Activated CD4-positive, alpha-beta T cell treated with anti-CD3 and anti-CD28 coated beads, Interleukin-2, amount 50 U/mL, for 4 hours (primary cell): ENCODE results near the gene MIPEP.
"Not testable (repeated sequence)": the region's sequence is repeated elsewhere in the genome, so short reads cannot be mapped to it uniquely, and the experiment has no call there.

Experiments used
- DNase-seq, 2 experiments: peaks; one replicate each; pipeline ENCODE4 v3.0.0-alpha.2; 2020

The MIPEP gene

DNA sequence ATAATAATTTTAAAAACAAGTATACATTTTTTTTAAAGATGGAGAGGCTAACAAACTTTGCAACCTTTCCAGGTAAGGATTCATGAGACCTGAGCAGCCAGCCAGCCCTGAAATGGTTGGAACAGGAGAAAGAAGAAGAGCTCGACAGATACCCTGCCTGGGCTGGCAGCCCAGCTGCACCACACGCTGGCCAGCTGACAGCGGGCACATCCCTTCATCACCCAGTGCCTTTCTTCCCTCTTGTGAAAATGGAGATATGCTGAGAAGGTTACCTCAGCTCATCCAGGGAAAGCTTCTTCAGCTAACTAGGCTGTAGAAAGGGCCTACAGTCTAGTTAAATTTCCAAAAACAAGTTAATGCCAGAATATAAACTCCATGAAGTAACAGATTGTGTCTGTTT is 4.8 kb downstream of the MIPEP start:
- DNase-seq = not testable (repeated sequence)

DNA sequence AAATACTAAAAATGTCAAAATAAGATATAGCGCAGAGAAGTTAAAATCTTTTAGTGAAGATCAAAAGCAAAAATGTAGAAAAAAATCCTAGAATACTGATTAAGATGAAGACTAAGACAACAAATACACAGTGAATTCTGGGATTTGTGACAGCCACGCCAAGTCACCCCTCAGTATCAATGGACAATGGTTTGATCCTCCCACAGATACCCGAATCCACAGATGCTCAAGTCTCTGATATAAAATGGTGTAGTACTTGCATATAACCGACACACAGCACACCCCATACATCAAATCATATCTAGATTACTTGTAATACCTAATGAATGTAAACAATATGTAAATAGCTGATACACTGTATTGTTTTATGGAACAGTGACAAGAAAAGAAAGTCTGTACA is 5.9 kb downstream of the MIPEP start:
- DNase-seq = no peak

DNA sequence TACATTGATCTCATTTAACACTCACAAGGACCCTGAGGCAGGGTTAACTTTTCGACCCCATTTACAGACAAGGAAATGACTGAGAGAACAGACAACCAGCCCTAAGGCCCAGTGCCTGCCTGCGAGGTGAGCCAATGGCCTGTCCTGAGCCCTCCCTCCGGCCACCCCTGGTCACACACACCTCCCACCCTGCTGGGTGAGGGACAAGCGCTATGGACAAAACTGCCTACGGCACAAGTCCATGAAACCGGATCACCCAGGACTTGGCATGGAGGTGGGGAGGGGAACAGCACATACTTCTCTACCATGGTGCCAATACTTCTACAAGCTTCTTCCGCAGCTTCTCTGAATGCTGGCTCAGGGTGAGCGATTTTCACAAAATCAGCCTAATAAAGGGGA is 7.8 kb downstream of the MIPEP start:
- not testable (repeated sequence) for DNase-seq

DNA sequence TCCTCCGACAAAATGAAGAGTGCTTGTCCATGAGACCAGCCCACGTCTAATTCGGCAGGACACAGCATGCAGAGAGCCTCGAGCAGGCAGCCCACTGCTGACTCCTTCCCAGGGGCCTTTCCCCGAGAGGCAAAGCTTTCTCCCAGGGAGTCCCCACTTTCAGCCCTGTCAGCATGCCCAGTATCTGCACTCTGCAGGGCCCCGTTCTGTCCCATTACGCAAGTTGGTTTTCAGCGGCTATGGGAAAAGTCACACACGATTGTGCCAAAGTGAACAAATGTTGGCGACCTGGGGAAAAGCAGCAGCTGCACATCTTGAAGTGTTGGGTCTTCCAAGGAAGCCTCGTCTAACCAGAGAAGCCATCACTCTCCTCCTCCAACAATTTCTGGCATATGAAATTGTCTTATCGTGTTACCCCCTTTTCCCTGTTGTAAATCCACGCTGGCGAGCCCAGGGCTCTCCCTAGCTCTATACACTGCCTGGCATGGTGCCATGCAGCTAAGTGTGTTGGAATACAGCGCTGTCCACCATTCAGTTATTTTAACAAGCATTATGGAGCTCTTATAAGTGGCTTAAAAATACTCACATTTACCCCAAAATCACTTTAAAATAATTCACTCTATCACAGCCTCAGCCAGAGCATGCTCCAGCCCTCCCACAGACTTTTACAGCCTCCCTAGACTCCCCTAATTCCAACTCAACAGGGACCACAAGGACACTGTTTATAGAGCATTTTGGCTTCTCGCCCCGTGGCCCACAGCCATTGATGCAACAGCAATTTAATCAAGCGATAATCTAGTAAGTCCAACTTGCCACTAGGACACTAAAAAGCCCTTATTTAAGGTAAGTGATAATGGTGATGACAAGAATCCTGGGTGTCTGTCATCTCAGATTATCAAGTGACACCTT is 8.5 kb downstream of the MIPEP start:
- not testable (repeated sequence) for DNase-seq

DNA sequence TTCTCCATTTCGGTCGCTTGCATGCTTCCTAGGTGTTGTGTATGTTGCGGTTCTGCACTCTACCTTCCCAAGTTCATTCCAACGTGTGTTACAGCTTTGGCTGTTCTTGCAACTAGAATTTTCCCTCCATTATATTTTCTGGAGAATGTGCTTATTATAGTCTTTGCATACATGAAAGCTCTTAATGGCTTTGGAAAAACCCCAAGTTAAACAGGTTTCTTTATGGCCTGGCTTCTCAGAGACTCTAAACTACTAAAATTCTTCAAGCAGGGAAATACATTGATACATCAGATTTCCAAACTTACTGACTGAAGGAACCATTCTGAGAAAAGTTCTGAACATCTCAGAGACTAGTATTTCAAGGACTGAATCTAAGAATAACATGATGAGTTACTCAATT is 11.9 kb downstream of the MIPEP start:
- DNase-seq = no peak

DNA sequence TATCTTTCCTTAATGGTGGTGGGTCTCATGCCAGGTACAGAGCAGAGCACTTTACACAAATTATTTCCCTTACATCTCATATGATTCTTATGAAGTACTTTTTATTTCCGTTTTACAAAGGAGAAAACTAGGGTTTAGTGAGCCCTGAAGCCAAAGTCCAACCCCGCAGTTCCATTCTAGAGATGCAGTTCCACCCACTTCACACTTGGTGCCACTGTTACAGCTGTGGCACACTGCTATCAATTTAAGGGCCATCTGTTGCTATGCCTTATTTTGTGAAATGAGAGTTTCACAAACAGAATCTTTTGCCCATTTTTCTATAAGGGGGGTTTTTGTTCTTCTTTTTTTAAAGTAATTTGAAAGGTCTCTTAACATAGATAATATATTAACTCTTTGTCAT is 12.9 kb downstream of the MIPEP start:
- no peak for DNase-seq

DNA sequence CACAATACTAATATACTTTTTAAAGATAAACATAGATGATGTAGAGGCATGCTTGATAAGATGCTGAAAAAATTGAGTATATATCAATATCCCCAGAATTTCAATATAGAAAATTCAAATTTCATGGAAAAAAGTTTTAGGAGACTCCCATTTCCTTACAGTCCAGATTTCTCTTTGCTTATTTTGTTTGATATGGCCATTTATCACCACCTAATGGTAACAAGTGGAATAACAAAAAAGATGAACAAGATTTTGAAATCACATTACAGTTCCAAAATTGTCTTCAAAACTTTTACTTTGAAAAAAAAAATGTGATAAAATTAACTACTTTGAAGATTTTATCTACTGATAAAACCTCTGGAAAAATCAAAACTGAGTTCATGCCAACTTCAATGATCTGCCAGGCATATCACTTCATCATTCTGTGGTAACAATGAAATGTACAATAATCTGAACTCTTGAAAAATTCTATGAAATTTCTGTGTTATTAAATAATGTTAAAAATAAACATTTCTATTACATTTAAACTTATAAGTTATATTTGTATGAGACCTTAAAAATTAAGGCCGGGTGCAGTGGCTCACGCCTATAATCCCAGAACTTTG is 17.5 kb downstream of the MIPEP start:
- DNase-seq = no peak

DNA sequence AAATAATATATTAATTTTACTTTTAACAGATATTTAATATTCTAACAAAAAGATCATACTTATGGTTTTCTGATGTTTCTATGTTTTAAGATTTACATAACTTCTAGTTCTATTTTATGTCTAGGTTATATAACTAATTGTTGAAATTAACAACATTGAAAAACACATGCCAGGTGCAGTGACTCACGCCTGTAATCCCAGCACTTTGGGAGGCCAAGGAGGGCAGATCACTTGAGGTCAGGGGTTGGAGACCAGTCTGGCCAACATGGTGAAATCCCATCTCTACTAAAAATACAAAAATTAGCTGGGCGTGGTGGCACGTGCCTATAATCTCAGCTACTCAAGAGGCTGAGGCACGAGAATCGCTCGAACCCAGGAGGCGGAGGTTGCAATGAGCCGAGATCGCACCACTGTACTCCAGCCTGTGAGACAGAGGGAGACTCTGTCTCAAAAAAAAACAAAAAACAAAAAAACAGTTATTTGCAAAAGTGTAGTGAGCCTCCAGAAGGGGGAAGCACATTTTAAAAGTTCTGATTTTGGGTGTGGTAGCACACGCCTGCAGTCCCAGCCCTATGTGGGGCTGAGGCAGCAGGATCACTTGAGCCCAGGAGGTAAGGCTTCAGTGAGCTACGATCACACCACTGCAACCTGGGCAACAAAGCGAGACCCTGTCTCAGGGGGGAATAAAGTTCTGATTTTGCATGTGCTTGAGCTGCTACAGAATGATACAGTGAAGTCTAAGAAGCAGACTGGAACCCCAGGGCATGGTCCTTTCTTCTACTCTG is 18.7 kb downstream of the MIPEP start:
- no peak for DNase-seq

DNA sequence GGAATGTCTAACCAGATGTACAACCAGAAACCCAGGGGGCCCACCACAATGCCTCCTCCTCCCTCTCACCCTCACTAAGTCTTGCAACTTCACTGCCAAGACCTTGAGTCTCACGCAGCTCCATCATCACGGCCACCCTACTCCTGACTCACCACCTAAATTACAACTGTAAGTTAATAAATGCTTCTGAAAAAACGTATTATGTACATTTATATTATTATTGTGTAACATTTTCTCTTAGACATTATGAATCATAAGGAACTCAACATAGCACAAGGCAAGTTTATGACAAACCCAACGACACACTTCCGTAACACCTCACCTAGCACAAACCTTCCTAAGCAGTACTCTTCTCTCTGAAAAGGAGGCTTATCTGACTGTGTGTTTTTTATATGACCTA is 20.7 kb downstream of the MIPEP start:
- DNase-seq = no peak

DNA sequence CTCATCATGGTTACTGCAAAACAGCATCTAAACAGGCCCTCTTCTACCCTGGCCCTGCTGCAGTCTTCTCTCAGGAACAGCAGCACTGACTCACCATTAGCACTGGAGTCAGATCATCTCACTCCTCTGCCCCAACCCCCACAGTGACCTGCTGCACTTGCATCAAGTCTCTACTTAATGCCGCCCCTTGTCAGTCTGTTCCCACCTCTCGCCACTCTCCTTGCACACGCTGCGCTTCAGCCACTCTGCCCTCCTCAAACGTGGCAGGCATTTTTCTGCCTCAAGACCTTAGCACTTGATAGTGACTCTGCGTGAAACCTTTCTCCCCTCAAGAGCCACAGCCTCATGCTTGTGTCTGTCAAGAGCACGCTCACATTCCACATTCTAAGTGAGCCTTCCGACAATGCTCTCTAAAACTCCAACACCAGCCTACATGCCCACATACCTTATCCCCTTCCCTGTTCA is 22.1 kb downstream of the MIPEP start:
- no peak for DNase-seq

DNA sequence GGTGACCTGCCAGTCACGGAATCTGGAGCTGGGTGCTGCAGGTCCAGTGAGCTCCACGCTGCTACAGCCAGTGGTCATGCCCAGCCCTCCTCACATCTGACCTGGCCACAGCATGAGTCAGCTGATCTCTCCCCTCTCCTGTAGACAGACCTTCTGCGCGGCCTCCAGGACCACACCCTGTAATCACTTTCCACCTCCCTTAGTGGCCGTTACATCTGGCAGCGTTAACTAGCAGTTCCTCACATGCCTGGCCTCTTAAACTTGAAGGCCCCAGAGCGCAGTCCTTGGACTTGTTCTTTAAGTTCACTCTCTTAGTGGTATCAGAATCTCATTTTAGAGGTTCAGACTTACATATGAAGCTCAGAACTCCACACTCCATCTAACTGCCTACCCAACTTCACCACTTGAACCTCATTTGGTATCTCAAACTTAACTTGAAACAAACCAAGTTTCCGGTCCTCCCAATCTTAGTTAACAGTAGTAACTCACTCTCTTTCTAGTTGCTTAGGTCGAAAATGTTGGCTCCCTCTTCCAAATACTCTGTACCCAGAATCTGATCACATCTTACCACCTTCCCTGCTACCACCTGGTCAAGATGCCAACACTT is 22.7 kb downstream of the MIPEP start:
- no peak for DNase-seq

DNA sequence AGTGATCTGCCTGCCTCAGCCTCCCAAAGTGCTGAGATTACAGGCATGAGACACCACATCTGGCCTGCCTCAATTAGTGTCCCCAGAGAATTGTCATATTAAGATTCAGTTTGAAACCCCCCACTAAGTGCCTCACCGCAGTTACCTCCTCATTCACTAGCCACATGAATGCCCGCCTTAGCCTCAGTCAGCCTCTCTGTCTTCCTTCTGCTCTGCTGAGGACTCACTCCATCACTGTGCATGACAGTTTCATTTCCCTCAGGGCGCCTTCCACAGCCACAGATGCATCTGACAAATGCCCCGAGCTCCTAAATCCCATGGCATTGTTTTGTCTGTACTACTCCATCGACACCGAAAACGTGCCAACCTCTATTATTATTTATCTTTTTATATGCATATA is 23.3 kb downstream of the MIPEP start:
- no peak for DNase-seq

DNA sequence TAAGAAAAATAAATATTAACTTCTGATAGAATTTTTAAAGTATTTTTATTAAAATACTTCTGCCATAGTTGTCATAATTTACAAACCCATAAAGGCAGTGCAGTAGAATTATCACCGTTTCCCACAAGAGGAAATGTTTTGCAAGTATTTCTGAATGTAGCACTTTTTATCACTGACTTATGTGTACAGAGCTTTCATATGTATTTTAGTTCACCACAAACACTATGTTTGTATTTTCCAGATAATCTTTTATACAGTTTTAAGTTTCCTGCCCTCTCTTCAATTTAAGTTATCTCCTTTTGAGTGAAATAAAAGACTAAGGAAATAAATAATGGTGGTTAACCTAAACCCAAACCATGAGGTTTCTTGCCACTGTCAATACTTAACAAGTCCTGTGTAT is 24.2 kb downstream of the MIPEP start:
- DNase-seq = no peak

DNA sequence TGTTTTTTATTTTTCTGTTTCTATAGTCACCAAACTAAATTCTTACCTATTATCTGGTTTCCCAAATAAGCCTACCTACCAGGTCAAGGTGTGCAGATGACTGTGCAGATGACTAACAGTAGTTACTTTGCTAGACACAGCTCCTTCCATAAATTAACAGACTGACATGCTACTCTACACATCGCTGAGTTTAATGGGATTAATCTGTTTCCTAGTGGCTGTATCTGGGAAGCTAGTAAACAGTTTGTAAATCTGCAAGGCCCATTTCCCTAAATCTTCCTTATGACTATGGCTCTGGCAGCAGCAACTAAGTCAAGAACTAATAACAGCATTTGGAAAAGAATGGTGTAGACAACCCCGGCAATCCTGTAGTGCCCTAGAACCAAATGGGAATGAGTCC is 27.9 kb downstream of the MIPEP start:
- DNase-seq = no peak

DNA sequence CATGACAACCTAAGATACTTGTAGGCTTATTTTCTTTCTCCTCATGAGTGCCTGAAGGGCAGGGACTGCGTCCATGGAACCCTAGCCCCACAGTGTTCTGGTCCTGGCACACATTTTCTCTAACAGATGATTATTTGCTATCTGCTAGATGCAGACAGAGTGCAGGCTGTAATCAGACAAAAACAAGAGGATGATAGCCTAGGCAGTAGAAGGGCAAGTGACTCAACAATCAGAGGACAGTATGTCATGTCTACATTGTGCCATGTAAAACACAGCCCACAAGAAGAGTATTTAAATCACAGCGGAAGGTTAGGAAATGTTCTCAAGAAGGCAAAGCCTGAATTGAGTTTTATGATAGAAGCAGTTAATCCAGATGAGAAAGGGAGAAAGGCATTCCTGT is 29.3 kb downstream of the MIPEP start:
- DNase-seq = no peak

DNA sequence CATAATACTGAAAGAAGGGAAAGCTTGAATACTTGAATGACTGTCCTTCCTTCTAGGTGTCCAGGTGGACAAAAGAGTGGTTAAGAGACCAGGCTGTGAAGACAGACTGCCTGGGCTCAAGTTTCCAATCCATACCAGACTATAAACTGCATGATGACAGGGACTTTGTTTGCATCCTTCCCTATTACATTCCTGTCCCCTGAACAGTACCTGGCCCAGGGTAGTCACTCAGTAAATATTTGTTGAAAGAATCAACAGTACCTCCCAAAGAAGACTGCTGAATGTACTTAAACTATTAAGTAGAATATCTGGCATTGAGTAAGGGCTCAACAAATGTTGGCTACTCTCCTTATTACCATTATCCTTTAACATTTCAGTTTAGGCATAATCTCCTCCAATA is 29.7 kb downstream of the MIPEP start:
- DNase-seq = no peak

DNA sequence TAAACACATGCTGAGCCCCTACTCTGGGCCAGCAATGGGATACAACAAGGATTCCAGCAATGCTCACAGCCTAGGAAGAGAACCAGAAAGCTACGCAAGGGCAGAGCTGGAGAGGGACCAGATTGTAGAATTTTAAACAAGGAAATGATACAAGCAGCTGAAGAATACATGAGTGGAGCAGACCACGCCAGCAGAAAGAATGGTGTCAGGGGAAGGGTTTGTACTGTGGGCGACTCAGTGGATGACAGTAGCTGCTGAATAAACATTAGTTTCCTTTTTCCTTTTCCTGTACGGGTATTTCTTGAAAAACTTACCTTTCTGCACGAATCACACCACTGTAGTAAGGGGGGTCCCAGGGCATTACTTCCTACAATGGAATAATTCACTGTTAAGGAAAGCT is 30.7 kb downstream of the MIPEP start:
- DNase-seq = no peak

DNA sequence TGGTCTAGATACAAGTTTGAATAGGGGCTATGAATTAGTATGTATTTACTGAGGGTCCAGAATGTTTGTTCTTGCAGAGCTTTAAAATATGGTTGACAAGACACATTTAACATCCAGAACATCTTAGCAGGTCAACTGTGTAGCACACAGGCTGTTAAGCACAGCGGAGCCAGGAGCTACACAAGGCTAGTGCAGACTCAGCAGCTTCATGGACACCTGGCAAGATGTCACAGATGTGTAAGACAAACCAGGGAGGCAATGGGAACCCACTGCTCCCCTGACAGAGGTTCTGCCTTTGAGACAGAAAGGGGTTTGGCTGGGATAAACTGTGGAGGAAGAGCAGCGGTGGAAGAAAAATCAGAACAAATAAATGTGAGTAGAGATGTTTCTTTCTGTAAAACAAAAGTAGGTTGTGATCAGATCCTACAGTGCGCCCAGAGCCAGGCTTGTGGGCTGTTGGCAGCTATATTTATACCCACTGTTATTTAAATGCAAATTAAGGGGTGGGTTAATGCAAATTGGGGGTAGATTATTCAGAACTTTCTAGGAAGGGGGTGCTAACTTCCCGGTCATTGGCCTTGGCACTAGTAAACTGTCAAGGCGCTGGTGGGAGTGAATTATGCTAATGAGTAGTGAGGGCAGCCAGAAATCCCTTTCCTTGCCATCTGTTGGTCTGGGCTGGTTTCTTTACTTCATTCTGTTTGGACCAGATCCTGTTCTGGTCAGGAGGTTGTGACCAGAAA is 33.0 kb downstream of the MIPEP start:
- DNase-seq = no peak

DNA sequence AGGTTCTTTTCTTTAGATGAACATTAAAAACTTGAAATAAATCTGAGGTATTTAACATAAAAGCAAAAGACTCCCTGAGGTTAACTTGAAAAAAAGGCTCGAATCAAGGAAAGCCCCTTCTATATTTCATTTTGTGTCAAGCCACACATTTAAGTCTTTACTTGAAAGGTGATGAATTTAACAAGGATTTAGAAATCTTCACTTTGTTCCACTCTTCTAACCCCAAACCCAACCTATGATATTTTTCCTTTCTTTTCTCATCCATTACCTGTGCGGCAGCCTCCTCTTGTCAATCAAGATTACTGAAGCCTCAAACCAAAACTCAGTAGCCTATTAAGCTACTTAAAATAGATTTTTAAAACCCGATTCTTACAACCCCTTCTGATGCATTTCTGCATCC is 33.8 kb downstream of the MIPEP start:
- DNase-seq = no peak

DNA sequence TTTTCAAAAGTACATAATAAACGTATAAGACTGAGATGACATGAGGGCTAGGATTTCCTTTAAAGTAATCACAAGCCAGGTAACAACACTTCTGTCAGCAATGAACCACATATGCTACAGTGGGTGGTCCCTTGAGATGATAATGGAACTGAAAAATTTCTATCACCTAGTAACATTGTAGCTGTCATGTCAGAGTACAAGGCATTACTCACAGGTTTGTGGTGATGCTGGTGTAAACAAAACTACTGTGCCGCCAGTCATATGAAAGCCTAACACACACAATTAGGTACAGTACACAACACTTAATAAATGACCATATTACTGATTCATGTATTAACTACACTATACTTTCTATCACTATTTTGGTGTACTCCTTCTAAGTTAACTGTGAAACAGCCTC is 36.8 kb downstream of the MIPEP start:
- DNase-seq = no peak

DNA sequence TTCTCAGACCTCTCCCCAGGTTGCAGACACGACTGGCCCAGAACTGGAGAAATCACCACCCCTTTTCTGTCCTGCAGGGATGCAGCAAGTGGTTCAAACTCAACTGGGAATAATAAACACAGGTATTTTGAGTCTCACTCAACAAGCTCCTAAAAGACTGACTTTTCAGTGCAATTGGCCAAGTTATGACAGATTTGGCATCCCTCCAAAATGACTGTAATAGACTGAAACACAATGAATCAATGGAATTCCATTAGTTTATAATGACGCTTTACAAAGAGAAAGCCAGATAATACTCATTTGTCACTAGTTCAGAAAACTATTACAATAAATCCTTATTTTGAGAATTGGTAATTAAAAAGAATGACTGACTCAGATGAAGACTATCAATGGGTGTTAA is 38.1 kb downstream of the MIPEP start:
- DNase-seq = no peak

DNA sequence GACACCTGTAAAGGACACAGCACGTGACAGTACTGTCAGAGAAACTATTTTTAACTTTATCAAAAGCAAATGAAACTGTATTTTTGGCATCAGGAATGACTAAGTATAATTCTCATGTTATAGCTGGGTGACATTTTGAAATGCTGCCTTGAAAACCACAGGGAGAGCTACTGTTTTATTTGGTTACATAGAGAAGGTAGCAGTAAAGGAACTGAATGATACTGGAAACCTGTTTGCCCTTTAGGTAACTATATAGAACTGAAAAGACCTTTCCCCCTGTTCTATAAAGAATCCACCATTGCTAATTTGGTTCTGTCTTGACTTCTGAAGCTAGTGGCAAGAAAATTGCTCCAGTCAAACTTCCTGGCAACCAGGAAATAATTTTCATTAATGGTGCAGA is 39.1 kb downstream of the MIPEP start:
- DNase-seq = no peak

DNA sequence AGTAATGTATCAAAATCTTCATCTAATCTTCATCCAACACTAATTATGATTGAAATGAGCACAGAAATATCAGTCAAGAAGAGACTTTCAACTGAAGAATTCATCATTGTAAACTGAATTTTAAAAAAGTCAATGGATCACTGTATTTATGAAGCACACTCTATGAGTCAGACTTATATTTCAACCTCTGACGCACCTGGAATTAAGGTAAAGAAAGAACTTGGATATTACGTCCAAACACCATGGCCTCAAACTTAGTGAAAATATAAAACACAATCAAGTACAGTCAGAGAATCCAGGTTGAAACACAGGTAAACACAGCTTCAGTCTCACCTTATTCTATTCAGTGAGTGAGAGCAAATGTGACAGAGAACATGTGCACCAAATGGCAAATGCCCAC is 39.5 kb downstream of the MIPEP start:
- DNase-seq = no peak
